Trophoblast cell (in vitro differentiated cells and primary cell): ENCODE measurements around the gene HOXD8.

Experiments used
- DNase-seq, 2 donors: peaks; one replicate each; pipeline ENCODE4 v3.0.0-alpha.2; 2016
- H2AFZ ChIP-seq: 2 replicates; pipeline ENCODE4 v1.6.1; 2013; ENCODE audit warnings: low read length, moderate library complexity, mild to moderate bottlenecking; ENCODE audit not compliant: insufficient read depth, poor library complexity
- H2AK5ac ChIP-seq: 2 replicates; pipeline ENCODE4 v1.6.1; 2013; ENCODE audit warnings: mild to moderate bottlenecking, low read length
- H2BK120ac ChIP-seq: 2 replicates; pipeline ENCODE4 v1.6.1; 2013; ENCODE audit warnings: low read length, mild to moderate bottlenecking, moderate library complexity; ENCODE audit not compliant: insufficient read depth, poor library complexity
- H2BK12ac ChIP-seq: 2 replicates; pipeline ENCODE4 v1.6.1; 2013; ENCODE audit warnings: mild to moderate bottlenecking, low read length, moderate library complexity
- H2BK5ac ChIP-seq: 2 replicates; pipeline ENCODE4 v1.6.1; 2013; ENCODE audit warnings: low read length, low read depth, moderate library complexity, mild to moderate bottlenecking; ENCODE audit not compliant: poor library complexity
- H3K14ac ChIP-seq: 2 replicates; pipeline ENCODE4 v1.6.1; 2013; ENCODE audit warnings: mild to moderate bottlenecking, low read length
- H3K18ac ChIP-seq: 2 replicates; pipeline ENCODE4 v1.6.1; 2013; ENCODE audit warnings: mild to moderate bottlenecking, low read length
- H3K23ac ChIP-seq: 2 replicates; pipeline ENCODE4 v1.6.1; 2013; ENCODE audit warnings: low read length
- H3K27ac ChIP-seq: 2 replicates; pipeline ENCODE4 v1.5.1; 2013; ENCODE audit warnings: low read depth, mild to moderate bottlenecking, inconsistent platforms, low read length, moderate library complexity
- H3K27me3 ChIP-seq: 2 replicates; pipeline ENCODE4 v1.6.1; 2013; ENCODE audit warnings: inconsistent platforms, mild to moderate bottlenecking, low read length, moderate library complexity; ENCODE audit not compliant: insufficient read depth
- H3K36me3 ChIP-seq, 2 experiments: 1 replicate in 1 of 2; 2 replicates in 1 of 2; pipeline ENCODE4 v1.6.1; 2013; ENCODE audit warnings: low read length in 2 of 2, mild to moderate bottlenecking in 2 of 2, moderate library complexity in 1 of 2; ENCODE audit not compliant: insufficient read depth in 2 of 2, control insufficient read depth in 1 of 2
- H3K4ac ChIP-seq: 2 replicates; pipeline ENCODE4 v1.6.1; 2013; ENCODE audit warnings: low read depth, mild to moderate bottlenecking, low read length, moderate library complexity
- H3K4me1 ChIP-seq, 2 experiments: 1 replicate in 1 of 2; 2 replicates in 1 of 2; pipeline ENCODE4 v1.6.1; 2013; ENCODE audit warnings: low read length in 2 of 2, mild to moderate bottlenecking in 2 of 2, moderate library complexity in 1 of 2; ENCODE audit not compliant: insufficient read depth in 2 of 2, control insufficient read depth in 1 of 2
- H3K4me2 ChIP-seq: 2 replicates; pipeline ENCODE4 v1.6.1; 2013; ENCODE audit warnings: inconsistent platforms, mild to moderate bottlenecking, low read length, moderate library complexity
- H3K4me3 ChIP-seq: 2 replicates; pipeline ENCODE4 v1.5.1; 2013; ENCODE audit warnings: mild to moderate bottlenecking, low read depth, low read length, inconsistent platforms
- H3K79me1 ChIP-seq: one replicate; pipeline ENCODE4 v1.6.1; 2013; ENCODE audit warnings: low read length
- H3K79me2 ChIP-seq: 2 replicates; pipeline ENCODE4 v1.6.1; 2013; ENCODE audit warnings: low read length, mild to moderate bottlenecking; ENCODE audit not compliant: control insufficient read depth, insufficient read depth, poor library complexity
- H3K9ac ChIP-seq: 2 replicates; pipeline ENCODE4 v1.6.1; 2013; ENCODE audit warnings: mild to moderate bottlenecking, low read length
- H3K9me3 ChIP-seq: 2 replicates; pipeline ENCODE4 v1.6.1; 2013; ENCODE audit warnings: low read depth, mild to moderate bottlenecking, control low read depth, inconsistent platforms, low read length; ENCODE audit not compliant: insufficient read depth
- H4K12ac ChIP-seq: 2 replicates; pipeline ENCODE4 v1.6.1; 2013; ENCODE audit warnings: low read depth, mild to moderate bottlenecking, low read length, moderate library complexity
- H4K8ac ChIP-seq: 2 replicates; pipeline ENCODE4 v1.6.1; 2013; ENCODE audit warnings: low read depth, mild to moderate bottlenecking, low read length, moderate library complexity
- H4K91ac ChIP-seq: one replicate; pipeline ENCODE4 v1.6.1; 2013; ENCODE audit warnings: low read depth, mild to moderate bottlenecking, low read length, moderate library complexity
- WGBS: extraction: QIAGEN DNeasy Blood & Tissue Kit; methylation state at CpG from one replicate; pipeline ENCODE4 v1.1.7; 2013; ENCODE audit warnings: missing lambda C conversion rate; ENCODE audit not compliant: insufficient read length, insufficient coverage; ENCODE audit errors: extremely low coverage; 5-methylcytosine and 5-hydroxymethylcytosine counted together

Gene HOXD8

GRCh38 chr2:176126929-176127773, 2.4 kb upstream of the HOXD8 start:
- Histone ChIP-seq H2AK5ac (no peak overlapping the region), H3K4me1 (peaks cover 17 to 22% of the 10 kb centered on the region in 2 experiments), H2BK5ac (no peak overlapping the region), H4K12ac (no peak overlapping the region), H3K27me3 (peaks cover 77% of the 10 kb centered on the region), H3K4me2 (no peak overlapping the region), H3K4me3 (no peak overlapping the region), H3K9me3 (peaks cover 8% of the 10 kb centered on the region), H3K9ac (no peak overlapping the region), H4K91ac (no peak overlapping the region), H3K14ac (no peak overlapping the region), H3K79me2 (no peaks in the 10 kb centered on the region), H3K4ac (no peak overlapping the region), H3K27ac (no peak overlapping the region), H2AFZ (no peak overlapping the region), H3K23ac (no peak overlapping the region), H2BK12ac (no peak overlapping the region), H3K36me3 (no peaks in the 10 kb centered on the region), H2BK120ac (no peak overlapping the region), H3K79me1 (no peaks in the 10 kb centered on the region), H3K18ac (no peak overlapping the region), H4K8ac (no peak overlapping the region)
- peak; percentile 41 to 83 for DNase-seq
- WGBS, result no CpG with 5 or more reads among the region's 13 CpGs

GRCh38 chr2:176127774-176128072, 1.8 kb upstream of the HOXD8 start:
- no peak overlapping the region for H4K8ac ChIP-seq
- no peak overlapping the region for H4K12ac ChIP-seq
- no peak overlapping the region for H3K14ac ChIP-seq
- H3K18ac ChIP-seq, result no peak overlapping the region
- no peak overlapping the region for H2BK120ac ChIP-seq
- H3K4me1 ChIP-seq, result peaks cover 12 to 19% of the 10 kb centered on the region in 2 experiments
- no peak overlapping the region for H4K91ac ChIP-seq
- no peak overlapping the region for H3K4me2 ChIP-seq
- no peak overlapping the region for H3K4me3 ChIP-seq
- no peak overlapping the region for H3K4ac ChIP-seq
- no peak overlapping the region for H2BK12ac ChIP-seq
- DNase-seq, result no peak
- H2BK5ac ChIP-seq, result no peak overlapping the region
- H3K9me3 ChIP-seq, result peaks cover 6% of the 10 kb centered on the region
- no peaks in the 10 kb centered on the region for H3K36me3 ChIP-seq
- H3K23ac ChIP-seq, result no peak overlapping the region
- no peak overlapping the region for H2AK5ac ChIP-seq
- H3K27me3 ChIP-seq, result peaks cover 77% of the 10 kb centered on the region
- H2AFZ ChIP-seq, result no peak overlapping the region
- no CpG with 5 or more reads among the region's 4 CpGs for WGBS
- H3K79me2 ChIP-seq, result no peaks in the 10 kb centered on the region
- H3K27ac ChIP-seq, result no peak overlapping the region
- no peak overlapping the region for H3K9ac ChIP-seq
- no peaks in the 10 kb centered on the region for H3K79me1 ChIP-seq

GRCh38 chr2:176128172-176128981, 1.1 kb upstream of the HOXD8 start:
- Histone ChIP-seq H3K79me1 (no peaks in the 10 kb centered on the region), H3K4ac (no peak overlapping the region)
- no CpG with 5 or more reads among the region's 49 CpGs for WGBS

GRCh38 chr2:176129813-176130146, 275 bp downstream of the HOXD8 start:
- no peak overlapping the region for H3K23ac ChIP-seq

More at GRCh38 chr2:176128172-176128981, 1.1 kb upstream of the HOXD8 start:
- Histone ChIP-seq H3K27me3 (peaks cover 75% of the 10 kb centered on the region), H2BK12ac (no peak overlapping the region), H2BK5ac (no peak overlapping the region), H4K12ac (no peak overlapping the region), H3K4me3 (no peak overlapping the region), H3K14ac (no peak overlapping the region), H3K4me2 (peak overlapping the region; percentile 43), H3K9me3 (peaks cover 4% of the 10 kb centered on the region), H3K36me3 (no peaks in the 10 kb centered on the region), H2BK120ac (no peak overlapping the region), H3K79me2 (no peaks in the 10 kb centered on the region), H4K91ac (no peak overlapping the region), H4K8ac (no peak overlapping the region), H2AFZ (no peak overlapping the region), H3K23ac (no peak overlapping the region), H2AK5ac (no peak overlapping the region), H3K27ac (no peak overlapping the region), H3K9ac (no peak overlapping the region), H3K18ac (no peak overlapping the region), H3K4me1 (peaks cover 9 to 17% of the 10 kb centered on the region in 2 experiments)
- no peak for DNase-seq

More at GRCh38 chr2:176129813-176130146, 275 bp downstream of the HOXD8 start:
- Histone ChIP-seq H3K4me2 (peak overlapping the region; percentile 84), H3K27me3 (peaks cover 76% of the 10 kb centered on the region), H4K91ac (no peak overlapping the region), H3K4me3 (peak overlapping the region; percentile 46), H2AK5ac (no peak overlapping the region), H3K27ac (no peak overlapping the region), H3K4ac (no peak overlapping the region), H3K18ac (no peak overlapping the region), H4K8ac (no peak overlapping the region), H2AFZ (peak overlapping the region; percentile 49), H2BK12ac (no peak overlapping the region), H3K36me3 (no peaks in the 10 kb centered on the region), H3K79me1 (no peaks in the 10 kb centered on the region), H3K79me2 (no peaks in the 10 kb centered on the region), H3K9ac (no peak overlapping the region), H2BK5ac (no peak overlapping the region), H3K14ac (no peak overlapping the region), H2BK120ac (no peak overlapping the region), H4K12ac (no peak overlapping the region), H3K4me1 (peaks cover 9 to 17% of the 10 kb centered on the region in 2 experiments), H3K9me3 (peaks cover 4% of the 10 kb centered on the region)
- no CpG with 5 or more reads among the region's 43 CpGs for WGBS
- DNase-seq, result no peak
